Hepatocyte (in vitro differentiated cells): ENCODE results near the gene TBC1D1.

Experiments
- CTCF ChIP-seq: fragments of 200-600 bp; sonication (generic); IDR thresholded peaks from 2 replicates; pipeline ENCODE4 v1.5.1; 2016; ENCODE audit warnings: antibody characterized with exemption, mild to moderate bottlenecking; ENCODE audit not compliant: poor library complexity
- EZH2 ChIP-seq: fragments of 200-600 bp; sonication (generic); IDR thresholded peaks from 2 replicates; pipeline ENCODE4 v1.6.1; 2016; ENCODE audit warnings: antibody characterized with exemption, mild to moderate bottlenecking, borderline replicate concordance

DNA sequence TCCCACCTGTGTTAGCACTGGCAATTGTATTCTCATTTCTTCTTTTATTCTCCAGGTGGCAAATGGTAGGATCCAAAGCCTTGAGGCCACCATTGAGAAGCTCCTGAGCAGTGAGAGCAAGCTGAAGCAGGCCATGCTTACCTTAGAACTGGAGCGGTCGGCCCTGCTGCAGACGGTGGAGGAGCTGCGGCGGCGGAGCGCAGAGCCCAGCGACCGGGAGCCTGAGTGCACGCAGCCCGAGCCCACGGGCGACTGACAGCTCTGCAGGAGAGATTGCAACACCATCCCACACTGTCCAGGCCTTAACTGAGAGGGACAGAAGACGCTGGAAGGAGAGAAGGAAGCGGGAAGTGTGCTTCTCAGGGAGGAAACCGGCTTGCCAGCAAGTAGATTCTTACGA lies 246.2 kb downstream of the TBC1D1 start:
- TF ChIP-seq CTCF (no peak), EZH2 (no peak)
